Activated naive CD8-positive, alpha-beta T cell (primary cell): ENCODE data around the gene MCM6.
"Not testable (repeated sequence)": the region's sequence is repeated elsewhere in the genome, so short reads cannot be mapped to it uniquely, and the experiment has no call there.

Source experiments
- H3K27ac Mint-ChIP-seq: one replicate; pipeline ENCODE4 v1.8.0; 2021; ENCODE audit warnings: mixed read lengths
- H3K27me3 Mint-ChIP-seq: one replicate; pipeline ENCODE4 v1.8.0; 2021; ENCODE audit warnings: mixed read lengths
- H3K36me3 Mint-ChIP-seq: one replicate; pipeline ENCODE4 v1.8.0; 2021; ENCODE audit warnings: mixed read lengths
- H3K4me1 Mint-ChIP-seq: one replicate; pipeline ENCODE4 v1.8.0; 2021; ENCODE audit warnings: low read depth, mixed read lengths
- H3K4me3 Mint-ChIP-seq: one replicate; pipeline ENCODE4 v1.8.0; 2021; ENCODE audit warnings: mild to moderate bottlenecking, mixed read lengths
- H3K9me3 Mint-ChIP-seq: one replicate; pipeline ENCODE4 v1.8.0; 2021; ENCODE audit warnings: low read depth, mixed read lengths

The MCM6 gene

GRCh38 chr2:135796606-135797005, 79.6 kb downstream of the MCM6 start:
- H3K36me3 Mint-ChIP-seq = peaks cover 6% of the 10 kb centered on the region
- peaks cover 24% of the 10 kb centered on the region for H3K4me1 Mint-ChIP-seq
- H3K9me3 Mint-ChIP-seq = no peaks in the 10 kb centered on the region
- H3K27me3 Mint-ChIP-seq = no peaks in the 10 kb centered on the region
- no peak overlapping the region for H3K4me3 Mint-ChIP-seq
- no peak overlapping the region for H3K27ac Mint-ChIP-seq

DNA sequence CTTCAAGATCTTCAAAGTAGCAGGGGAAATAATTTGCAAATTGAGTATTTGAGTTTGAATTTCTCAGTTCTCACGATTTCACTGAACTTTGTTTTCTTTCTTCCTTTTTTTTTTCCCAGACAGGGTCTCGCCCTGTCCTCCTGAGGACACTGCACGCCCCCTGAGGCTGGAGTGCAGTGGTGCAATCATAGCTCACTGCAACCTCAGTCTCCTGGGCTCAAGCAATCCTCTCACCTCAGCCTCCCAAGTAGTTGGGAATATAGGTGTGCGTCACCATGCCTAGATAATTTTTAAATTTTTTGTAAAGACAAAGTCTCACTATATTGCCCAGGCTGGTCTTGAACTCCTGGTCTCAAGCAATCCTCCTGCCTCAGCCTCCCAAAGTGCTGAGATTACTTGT, 80.6 kb downstream of the MCM6 start:
- not testable (repeated sequence) for H3K27me3 Mint-ChIP-seq, H3K36me3 Mint-ChIP-seq, H3K9me3 Mint-ChIP-seq, H3K4me3 Mint-ChIP-seq, H3K27ac Mint-ChIP-seq
- peaks cover 28% of the 10 kb centered on the region for H3K4me1 Mint-ChIP-seq

DNA sequence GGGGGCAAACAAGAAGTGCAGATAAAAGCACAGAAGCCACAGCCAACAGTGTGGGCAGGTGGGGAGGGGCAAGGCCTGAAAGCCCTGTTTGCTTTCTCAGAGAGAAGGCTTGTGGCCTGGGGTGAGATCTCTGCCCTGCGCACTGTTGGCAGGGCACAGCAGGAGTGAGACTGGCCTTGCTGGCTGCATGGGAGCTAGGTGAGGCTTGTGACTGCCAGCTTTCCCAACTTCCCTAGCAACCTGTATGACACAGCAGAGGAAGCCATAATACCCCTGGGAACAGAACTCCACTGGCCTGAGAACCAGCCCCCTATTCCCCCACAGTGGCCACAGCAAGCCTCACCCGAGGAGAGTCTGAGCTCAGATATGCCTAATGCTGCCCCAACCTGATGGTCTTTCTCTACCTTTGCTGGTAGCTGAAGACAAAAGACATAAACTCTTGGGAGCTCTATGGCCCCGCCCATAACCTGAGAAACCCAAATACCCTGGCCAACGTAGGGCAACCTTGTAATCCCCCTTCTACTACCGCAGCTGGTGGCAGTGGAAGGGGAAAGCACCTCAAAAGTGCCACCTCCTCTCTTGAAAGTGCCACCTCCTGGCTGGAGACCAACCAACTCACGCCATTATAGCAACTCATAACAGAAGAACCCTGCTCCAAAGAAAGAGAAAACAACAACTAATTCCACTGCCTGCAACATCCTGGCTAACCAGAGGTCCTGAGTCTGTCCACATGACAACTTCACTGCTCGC, 83.7 kb downstream of the MCM6 start:
- no peaks in the 10 kb centered on the region for H3K27me3 Mint-ChIP-seq
- peaks cover 2% of the 10 kb centered on the region for H3K36me3 Mint-ChIP-seq
- peaks cover 28% of the 10 kb centered on the region for H3K4me1 Mint-ChIP-seq
- peak overlapping the region; percentile 46 for H3K27ac Mint-ChIP-seq
- H3K4me3 Mint-ChIP-seq = no peak overlapping the region
- H3K9me3 Mint-ChIP-seq = no peaks in the 10 kb centered on the region

DNA sequence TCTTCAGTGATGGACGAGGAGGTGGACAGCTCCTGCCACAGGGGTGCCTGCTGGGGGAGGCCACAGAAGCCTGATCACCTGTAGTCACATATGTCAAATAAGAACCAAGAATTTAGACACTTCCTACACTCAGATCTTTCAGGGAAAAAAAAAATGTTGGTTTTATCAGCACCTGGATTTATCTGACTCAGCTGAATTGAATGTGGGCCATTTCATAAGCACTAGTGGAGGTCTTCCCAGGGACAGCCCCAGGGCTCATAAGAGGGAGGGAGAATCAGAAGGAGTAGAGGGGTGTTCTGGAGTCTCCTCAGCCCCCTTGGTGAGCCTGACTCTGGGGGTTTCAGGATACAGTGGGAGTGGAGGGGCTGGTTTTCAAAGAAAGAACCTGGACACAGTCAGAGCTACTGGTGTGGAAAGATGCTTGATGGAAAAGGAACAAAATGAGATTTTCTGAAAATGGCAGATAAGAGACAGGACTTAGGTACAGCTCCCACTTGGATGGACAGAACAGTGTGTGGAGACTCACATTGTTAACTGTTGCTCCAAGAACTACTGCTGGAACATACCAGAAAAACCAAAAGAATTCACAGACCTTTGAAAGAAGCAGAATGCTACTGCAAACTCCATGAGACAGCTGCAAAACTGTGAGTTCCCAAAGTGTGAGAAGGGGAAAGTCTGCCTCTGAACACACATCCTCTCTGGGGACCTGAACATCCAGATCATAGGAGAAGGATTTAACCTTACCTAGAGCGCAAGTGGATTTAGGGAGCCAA, 84.6 kb downstream of the MCM6 start:
- H3K27ac Mint-ChIP-seq = peak overlapping the region; percentile 4
- peaks cover 7% of the 10 kb centered on the region for H3K36me3 Mint-ChIP-seq
- no peak overlapping the region for H3K4me3 Mint-ChIP-seq
- no peaks in the 10 kb centered on the region for H3K9me3 Mint-ChIP-seq
- no peaks in the 10 kb centered on the region for H3K27me3 Mint-ChIP-seq
- peaks cover 25% of the 10 kb centered on the region for H3K4me1 Mint-ChIP-seq

- Mint-ChIP-seq H3K9me3 (no peaks in the 10 kb centered on the region), H3K27me3 (no peaks in the 10 kb centered on the region), H3K4me1 (peaks cover 25% of the 10 kb centered on the region), H3K36me3 (peaks cover 10% of the 10 kb centered on the region), H3K27ac (no peak overlapping the region), H3K4me3 (no peak overlapping the region)
Measured at GRCh38 chr2:135790423-135790822, 85.8 kb downstream of the MCM6 start.
